HepG2 (cell line): ENCODE data around the gene POLH. TPM values are rescaled to one million over a fixed set of nuclear protein-coding genes. Genes with fewer than 3 reads are reported as not detected.

Experiments used
- CEBPB ChIP-seq: IDR thresholded peaks from 2 replicates; pipeline ENCODE4 v1.6.1; 2011; ENCODE audit warnings: low read depth, low read length, improper control_type of control experiment, borderline replicate concordance
- CEBPG ChIP-seq: IDR thresholded peaks from 2 replicates; pipeline ENCODE4 v1.6.1; 2016
- CREB1 ChIP-seq, 2 experiments: fragments of 450-650 bp in 1 of 2; IDR thresholded peaks; 2 replicates each; pipeline ENCODE4 v1.6.1; 2016 to 2017; ENCODE audit warnings: control low read depth in 1 of 2, mild to moderate bottlenecking in 1 of 2, missing compliant biosample characterization in 1 of 2, missing genetic modification characterization in 1 of 2
- ELF3 ChIP-seq: IDR thresholded peaks from 2 replicates; pipeline ENCODE4 v1.6.1; 2016; ENCODE audit warnings: missing genetic modification reagents, missing compliant biosample characterization
- EP300 ChIP-seq, 3 experiments: sonication (generic) in 1 of 3; formaldehyde crosslinking in 1 of 3; IDR thresholded peaks; 2 replicates each; pipeline versions ENCODE4 v1.5.1 to v1.6.1; 2011 to 2020; ENCODE audit warnings: low read depth in 2 of 3, low read length in 2 of 3, borderline replicate concordance in 1 of 3, improper control_type of control experiment in 1 of 3, mild to moderate bottlenecking in 1 of 3, missing genetic modification reagents in 1 of 3, moderate library complexity in 1 of 3
- FIP1L1 ChIP-seq: fragments of 200-400 bp; formaldehyde crosslinking; IDR thresholded peaks from 2 replicates; pipeline ENCODE4 v1.6.1; 2018; ENCODE audit warnings: low read depth, mild to moderate bottlenecking, low read length, moderate library complexity, borderline replicate concordance; ENCODE audit not compliant: insufficient read depth
- FOXA3 ChIP-seq: IDR thresholded peaks from 2 replicates; pipeline ENCODE4 v1.6.1; 2016; ENCODE audit warnings: missing genetic modification reagents, missing compliant biosample characterization
- FOXC1 ChIP-seq: sonication (generic); formaldehyde crosslinking; IDR thresholded peaks from 2 replicates; pipeline ENCODE4 v1.8.0; 2022; ENCODE audit warnings: mild to moderate bottlenecking, missing genetic modification reagents, borderline replicate concordance
- FOXO4 ChIP-seq: sonication (generic); formaldehyde crosslinking; conservative IDR thresholded peaks from 2 replicates; pipeline ENCODE4 v1.8.1; 2023; ENCODE audit warnings: missing genetic modification reagents
- KLF11 ChIP-seq: IDR thresholded peaks from 2 replicates; pipeline ENCODE4 v1.6.1; 2016; ENCODE audit warnings: missing compliant biosample characterization
- MYPOP ChIP-seq: sonication (generic); formaldehyde crosslinking; IDR thresholded peaks from 2 replicates; pipeline ENCODE4 v1.8.1; 2023; ENCODE audit warnings: mild to moderate bottlenecking, moderate library complexity, missing genetic modification reagents
- NAIF1 ChIP-seq: sonication (generic); formaldehyde crosslinking; IDR thresholded peaks from 2 replicates; pipeline ENCODE4 v1.5.0; 2020; ENCODE audit warnings: mild to moderate bottlenecking, missing genetic modification reagents, borderline replicate concordance
- NR2F6 ChIP-seq, 2 experiments: IDR thresholded peaks; 2 replicates each; pipeline ENCODE4 v1.6.1; 2016; ENCODE audit warnings: antibody characterized with exemption in 1 of 2, mild to moderate bottlenecking in 1 of 2
- POLR2A ChIP-seq, 2 experiments: IDR thresholded peaks; 2 replicates each; pipeline ENCODE4 v1.6.1; 2011; ENCODE audit warnings: low read depth in 2 of 2, low read length in 2 of 2, mild to moderate bottlenecking in 1 of 2, moderate library complexity in 1 of 2; ENCODE audit not compliant: insufficient read depth in 1 of 2
- TBL1XR1 ChIP-seq: fragments of 150-350 bp; IDR thresholded peaks from 2 replicates; pipeline ENCODE4 v1.6.1; 2014; ENCODE audit warnings: borderline replicate concordance, low read length; ENCODE audit not compliant: partially characterized antibody
- TFAP4 ChIP-seq: sonication (generic); IDR thresholded peaks from 2 replicates; pipeline ENCODE4 v1.6.1; 2016; ENCODE audit warnings: low read depth, borderline replicate concordance
- polyA plus RNA-seq, 8 experiments: library from polyadenylated mRNA; depleted of rRNA in 3 of 8; stranded (reverse) in 7 of 8; unstranded in 1 of 8; fragments of >200 nt; fragmentation: Illumina TruSeq in 4 of 8; extraction: Trizol in 4 of 8; gene quantifications; 2 replicates each; pipeline versions ENCODE4 v1.2.1 to v1.2.3, GENCODE V29; 2011 to 2016; ENCODE audit warnings: low read depth in 4 of 8, missing spikeins in 1 of 8, mixed read lengths in 1 of 8; ENCODE audit not compliant: insufficient read depth in 1 of 8
- total RNA-seq, 5 experiments: library from RNA; depleted of rRNA; stranded (reverse); fragments of >200 nt; fragmentation: Illumina TruSeq; extraction: Trizol; gene quantifications; 2 replicates each; pipeline ENCODE4 v1.2.3, GENCODE V29; 2016; ENCODE audit warnings: low read depth in 1 of 5
- TF ChIP-seq, protein P1 (sequence below): sonication (generic); formaldehyde crosslinking; IDR thresholded peaks from 2 replicates; pipeline ENCODE4 v1.5.0; 2020; ENCODE audit warnings: mild to moderate bottlenecking, missing genetic modification reagents, borderline replicate concordance
- TF ChIP-seq, protein P2 (sequence below): IDR thresholded peaks from 2 replicates; pipeline ENCODE4 v1.6.1; 2016; ENCODE audit warnings: mild to moderate bottlenecking

The POLH gene
- total and polyA plus RNA-seq, 2 of the 13 experiments (the other 11 are each of a cell fraction or from before 2014, with no cell fraction given), result 11.6 to 25.0 TPM

- TF ChIP-seq CEBPB, result peak; percentile 80
- TF ChIP-seq ELF3 (CRISPR knock-in tag), result peak; percentile 58
- TF ChIP-seq TBL1XR1, result peak; percentile 18
- TF ChIP-seq CREB1 (IDR thresholded peaks at IDR 0.05), result peak; percentile 55; the same call in 1 of the 2 replicates
- peak; percentile 73 for TF ChIP-seq CREB1 (CRISPR knock-in tag; IDR thresholded peaks at IDR 0.05)
- TF ChIP-seq, protein P1, sequence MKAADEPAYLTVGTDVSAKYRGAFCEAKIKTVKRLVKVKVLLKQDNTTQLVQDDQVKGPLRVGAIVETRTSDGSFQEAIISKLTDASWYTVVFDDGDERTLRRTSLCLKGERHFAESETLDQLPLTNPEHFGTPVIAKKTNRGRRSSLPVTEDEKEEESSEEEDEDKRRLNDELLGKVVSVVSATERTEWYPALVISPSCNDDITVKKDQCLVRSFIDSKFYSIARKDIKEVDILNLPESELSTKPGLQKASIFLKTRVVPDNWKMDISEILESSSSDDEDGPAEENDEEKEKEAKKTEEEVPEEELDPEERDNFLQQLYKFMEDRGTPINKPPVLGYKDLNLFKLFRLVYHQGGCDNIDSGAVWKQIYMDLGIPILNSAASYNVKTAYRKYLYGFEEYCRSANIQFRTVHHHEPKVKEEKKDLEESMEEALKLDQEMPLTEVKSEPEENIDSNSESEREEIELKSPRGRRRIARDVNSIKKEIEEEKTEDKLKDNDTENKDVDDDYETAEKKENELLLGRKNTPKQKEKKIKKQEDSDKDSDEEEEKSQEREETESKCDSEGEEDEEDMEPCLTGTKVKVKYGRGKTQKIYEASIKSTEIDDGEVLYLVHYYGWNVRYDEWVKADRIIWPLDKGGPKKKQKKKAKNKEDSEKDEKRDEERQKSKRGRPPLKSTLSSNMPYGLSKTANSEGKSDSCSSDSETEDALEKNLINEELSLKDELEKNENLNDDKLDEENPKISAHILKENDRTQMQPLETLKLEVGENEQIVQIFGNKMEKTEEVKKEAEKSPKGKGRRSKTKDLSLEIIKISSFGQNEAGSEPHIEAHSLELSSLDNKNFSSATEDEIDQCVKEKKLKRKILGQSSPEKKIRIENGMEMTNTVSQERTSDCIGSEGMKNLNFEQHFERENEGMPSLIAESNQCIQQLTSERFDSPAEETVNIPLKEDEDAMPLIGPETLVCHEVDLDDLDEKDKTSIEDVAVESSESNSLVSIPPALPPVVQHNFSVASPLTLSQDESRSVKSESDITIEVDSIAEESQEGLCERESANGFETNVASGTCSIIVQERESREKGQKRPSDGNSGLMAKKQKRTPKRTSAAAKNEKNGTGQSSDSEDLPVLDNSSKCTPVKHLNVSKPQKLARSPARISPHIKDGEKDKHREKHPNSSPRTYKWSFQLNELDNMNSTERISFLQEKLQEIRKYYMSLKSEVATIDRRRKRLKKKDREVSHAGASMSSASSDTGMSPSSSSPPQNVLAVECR (CRISPR knock-in tag), result peak; percentile 36; the same call in 1 of the 2 replicates
- TF ChIP-seq, protein P2, sequence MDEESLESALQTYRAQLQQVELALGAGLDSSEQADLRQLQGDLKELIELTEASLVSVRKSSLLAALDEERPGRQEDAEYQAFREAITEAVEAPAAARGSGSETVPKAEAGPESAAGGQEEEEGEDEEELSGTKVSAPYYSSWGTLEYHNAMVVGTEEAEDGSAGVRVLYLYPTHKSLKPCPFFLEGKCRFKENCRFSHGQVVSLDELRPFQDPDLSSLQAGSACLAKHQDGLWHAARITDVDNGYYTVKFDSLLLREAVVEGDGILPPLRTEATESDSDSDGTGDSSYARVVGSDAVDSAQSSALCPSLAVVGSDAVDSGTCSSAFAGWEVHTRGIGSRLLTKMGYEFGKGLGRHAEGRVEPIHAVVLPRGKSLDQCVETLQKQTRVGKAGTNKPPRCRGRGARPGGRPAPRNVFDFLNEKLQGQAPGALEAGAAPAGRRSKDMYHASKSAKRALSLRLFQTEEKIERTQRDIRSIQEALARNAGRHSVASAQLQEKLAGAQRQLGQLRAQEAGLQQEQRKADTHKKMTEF (CRISPR knock-in tag), result peak; percentile 19; the same call in 1 of the 2 replicates
- TF ChIP-seq FOXC1 (CRISPR knock-in tag), result peak; percentile 71
- TF ChIP-seq FOXA3, result 0 out of 2 replicates have a peak, but pooled peaks have one; percentile 10
- 0 out of 2 replicates have a peak, but pooled peaks have one; percentile 16 for TF ChIP-seq MYPOP (CRISPR knock-in tag)
- TF ChIP-seq KLF11, result 0 out of 2 replicates have a peak, but pooled peaks have one; percentile 46
- peak; percentile 82 for TF ChIP-seq CEBPG (CRISPR knock-in tag)
- TF ChIP-seq FIP1L1, result no peak
- TF ChIP-seq FOXO4 (CRISPR knock-in tag), result no peak
- TF ChIP-seq NAIF1 (CRISPR knock-in tag), result no peak
- peak in 1 of 2 experiments; percentile 26; a peak in 1 of 4 replicates for TF ChIP-seq POLR2A (IDR thresholded peaks at IDR 0.05; ENCODE audit: insufficient read depth in 1 of 2, low read depth in 2 of 2, low read length in 2 of 2)
- no peak for TF ChIP-seq NR2F6 (IDR thresholded peaks at IDR 0.05)
- TF ChIP-seq NR2F6 (CRISPR knock-in tag; IDR thresholded peaks at IDR 0.05), result peak; percentile 2; the same call in 1 of the 2 replicates
- peak; percentile 67; the same call in 1 of the 2 replicates for TF ChIP-seq TFAP4
- TF ChIP-seq EP300 (IDR thresholded peaks at IDR 0.05; ENCODE audit: low read depth in 2 of 2, low read length in 2 of 2), result peak in 1 of 2 experiments; percentile 45; a peak in 1 of 4 replicates
- TF ChIP-seq EP300 (CRISPR knock-in tag; IDR thresholded peaks at IDR 0.05; ENCODE audit: borderline replicate concordance), result peak; percentile 88
Measured at GRCh38 chr6:43627008-43627825, 51.2 kb downstream of the POLH start (continued).
